ENCODE measurements around the gene PIK3IP1. TPM values are rescaled to one million over a fixed set of nuclear protein-coding genes. Genes with fewer than 3 reads are reported as not detected.

PIK3IP1 gene
- total and polyA plus RNA-seq, 2 of the 8 experiments (the other 6 are each of a cell fraction or from before 2014, with no cell fraction given) = 1.00 to 1.3 TPM

DNA sequence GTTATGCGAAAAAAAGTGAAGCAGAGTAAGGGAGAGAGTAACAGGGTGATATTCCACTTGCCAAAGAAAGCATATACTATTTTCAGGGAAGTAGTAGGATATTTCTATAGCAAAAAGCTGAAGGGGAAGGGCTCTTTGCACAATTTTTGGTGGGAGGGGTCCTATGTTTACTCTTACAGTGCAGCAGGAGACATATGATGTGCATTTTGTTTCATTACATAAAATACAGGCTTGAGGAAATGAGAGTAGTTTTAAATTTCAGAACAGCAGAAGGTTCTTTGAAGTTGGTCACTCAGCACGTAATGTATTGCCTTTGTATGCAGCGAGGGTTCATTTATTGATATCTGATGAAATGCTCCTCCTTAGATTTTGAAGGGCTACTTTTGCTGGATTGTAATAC is 3.1 kb upstream of the PIK3IP1 start (continued):
- TF ChIP-seq CTCF (IDR thresholded peaks at IDR 0.05; ENCODE audit: control extremely low read depth in 1 of 3, insufficient read depth in 1 of 3, low read depth in 1 of 3, low read length in 3 of 3) (no peak), CTBP2 (IDR thresholded peaks at IDR 0.05; ENCODE audit: borderline replicate concordance, insufficient read depth, insufficient read length, low read length) (no peak), HDAC6 (IDR thresholded peaks at IDR 0.05; ENCODE audit: low read depth, low read length) (no peak), SUZ12 (IDR thresholded peaks at IDR 0.05; ENCODE audit: low read length) (no peak)
